C4-2B (cell line): ENCODE measurements around the gene RBFOX1.

Experiments
- H3K27ac ChIP-seq: fragments of 450-650 bp; 2 replicates; pipeline ENCODE4 v1.5.1; 2017
- ZFX ChIP-seq: fragments of 450-650 bp; IDR thresholded peaks from 2 replicates; pipeline ENCODE4 v1.6.1; 2017
- TF ChIP-seq, protein P1 (sequence below): fragments of 450-650 bp; conservative IDR thresholded peaks from 2 replicates; pipeline ENCODE4 v1.5.1; 2017; ENCODE audit warnings: mild to moderate bottlenecking

The RBFOX1 gene

DNA sequence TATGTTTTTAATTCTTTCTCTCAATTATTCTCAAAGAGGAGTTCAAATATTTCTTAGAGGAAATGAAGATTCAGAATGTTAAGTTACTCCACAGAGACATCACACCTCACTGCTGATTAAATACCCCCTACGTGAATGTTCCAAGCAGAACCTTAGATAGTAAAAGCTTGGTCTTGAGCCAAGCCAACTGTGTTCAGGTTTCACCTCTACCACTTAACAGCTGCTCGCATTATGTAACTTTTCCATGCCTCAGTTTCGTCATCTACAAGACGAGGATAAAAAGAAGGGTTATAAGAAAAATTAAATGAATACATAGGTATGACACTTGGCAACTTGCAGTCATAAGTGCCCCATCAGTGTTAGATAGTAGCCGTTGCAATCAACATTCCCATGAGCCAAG, 356.2 kb downstream of the RBFOX1 start:
- no peak overlapping the region for H3K27ac ChIP-seq
- TF ChIP-seq ZFX, result no peak
- TF ChIP-seq, protein P1, sequence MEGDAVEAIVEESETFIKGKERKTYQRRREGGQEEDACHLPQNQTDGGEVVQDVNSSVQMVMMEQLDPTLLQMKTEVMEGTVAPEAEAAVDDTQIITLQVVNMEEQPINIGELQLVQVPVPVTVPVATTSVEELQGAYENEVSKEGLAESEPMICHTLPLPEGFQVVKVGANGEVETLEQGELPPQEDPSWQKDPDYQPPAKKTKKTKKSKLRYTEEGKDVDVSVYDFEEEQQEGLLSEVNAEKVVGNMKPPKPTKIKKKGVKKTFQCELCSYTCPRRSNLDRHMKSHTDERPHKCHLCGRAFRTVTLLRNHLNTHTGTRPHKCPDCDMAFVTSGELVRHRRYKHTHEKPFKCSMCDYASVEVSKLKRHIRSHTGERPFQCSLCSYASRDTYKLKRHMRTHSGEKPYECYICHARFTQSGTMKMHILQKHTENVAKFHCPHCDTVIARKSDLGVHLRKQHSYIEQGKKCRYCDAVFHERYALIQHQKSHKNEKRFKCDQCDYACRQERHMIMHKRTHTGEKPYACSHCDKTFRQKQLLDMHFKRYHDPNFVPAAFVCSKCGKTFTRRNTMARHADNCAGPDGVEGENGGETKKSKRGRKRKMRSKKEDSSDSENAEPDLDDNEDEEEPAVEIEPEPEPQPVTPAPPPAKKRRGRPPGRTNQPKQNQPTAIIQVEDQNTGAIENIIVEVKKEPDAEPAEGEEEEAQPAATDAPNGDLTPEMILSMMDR, result no peak

DNA sequence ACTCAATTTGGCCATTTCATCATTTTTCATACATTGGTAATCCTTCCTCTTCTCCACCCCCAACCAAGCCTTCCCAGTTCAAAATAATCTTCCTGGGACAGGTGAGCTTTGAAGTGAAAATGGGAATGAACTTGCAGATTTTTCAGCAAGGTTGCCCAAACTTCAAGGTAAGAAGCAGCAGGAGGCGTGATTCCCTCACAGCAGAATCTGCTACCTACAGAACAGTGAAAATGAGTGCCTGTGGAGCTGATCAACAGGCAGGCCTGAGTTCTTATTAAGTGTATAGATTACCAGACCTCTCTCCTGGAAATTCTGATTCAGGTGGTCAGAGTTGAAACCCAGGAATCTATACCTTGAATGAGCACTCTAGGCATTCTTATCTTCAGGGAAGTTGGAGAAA, 356.6 kb downstream of the RBFOX1 start:
- no peak for TF ChIP-seq ZFX
- TF ChIP-seq, protein P1, result no peak

DNA sequence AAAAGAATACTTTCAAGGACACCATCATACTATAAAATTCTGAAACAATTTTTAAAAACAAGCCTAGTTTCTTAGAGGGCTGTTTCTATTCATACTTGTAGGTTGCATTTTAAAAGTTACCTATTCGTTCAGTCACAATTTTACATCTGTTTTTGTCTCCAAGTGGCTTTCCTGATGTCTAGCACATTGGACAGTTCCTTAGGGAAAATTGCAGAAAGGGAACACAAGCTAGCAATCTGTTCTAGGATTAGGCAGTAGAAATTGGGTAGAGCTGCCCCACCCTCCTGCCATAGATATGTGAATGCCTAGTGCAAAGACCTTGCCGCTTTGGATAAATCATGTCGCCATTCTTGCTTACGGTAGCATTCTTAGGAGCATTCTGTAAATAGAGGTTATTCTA, 358.9 kb downstream of the RBFOX1 start:
- H3K27ac ChIP-seq, result no peak overlapping the region
- TF ChIP-seq ZFX, result no peak

More for the DNA sequence above, 356.6 kb downstream of the RBFOX1 start:
- H3K27ac ChIP-seq, result no peak overlapping the region

DNA sequence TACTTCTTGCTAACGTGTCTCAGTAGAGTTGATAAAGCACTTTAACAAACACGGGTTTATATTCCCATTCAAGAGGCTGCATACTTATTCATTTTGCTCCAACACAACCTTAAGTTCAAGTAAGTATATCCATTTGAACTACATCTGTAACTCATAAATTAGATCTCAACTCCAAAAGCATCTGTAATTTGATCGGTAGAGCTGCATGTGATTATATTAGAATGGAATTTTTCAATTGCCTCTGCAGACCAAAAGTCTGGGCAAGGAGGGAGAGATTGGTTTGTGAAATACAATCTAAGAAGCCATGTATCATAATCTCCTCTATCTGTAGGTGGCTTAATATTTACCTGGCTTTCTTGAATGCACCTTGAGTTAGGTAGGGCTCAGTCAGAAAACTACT, 371.0 kb downstream of the RBFOX1 start:
- H3K27ac ChIP-seq, result no peak overlapping the region
- TF ChIP-seq ZFX, result no peak
- TF ChIP-seq, protein P1, result no peak

DNA sequence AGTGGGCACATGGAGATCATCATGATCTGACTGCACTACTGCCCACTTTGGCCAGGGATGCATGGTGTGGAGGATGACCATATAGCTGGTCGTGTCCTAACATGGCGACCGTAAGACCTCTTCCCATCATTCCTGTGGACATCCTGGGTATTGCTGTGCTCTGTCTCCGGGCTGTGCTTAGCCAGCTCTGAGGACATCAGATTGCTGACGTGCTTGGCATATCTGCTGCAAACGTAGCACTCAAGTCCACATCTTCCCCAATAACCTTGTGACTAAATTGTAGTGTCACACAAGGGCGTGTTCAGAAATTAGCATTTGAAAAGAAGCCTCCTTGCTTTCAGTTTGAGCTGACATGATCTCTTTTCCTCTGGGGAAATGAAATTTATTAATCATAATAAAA, 373.2 kb downstream of the RBFOX1 start:
- no peak overlapping the region for H3K27ac ChIP-seq
- TF ChIP-seq, protein P1, result no peak
- TF ChIP-seq ZFX, result no peak

DNA sequence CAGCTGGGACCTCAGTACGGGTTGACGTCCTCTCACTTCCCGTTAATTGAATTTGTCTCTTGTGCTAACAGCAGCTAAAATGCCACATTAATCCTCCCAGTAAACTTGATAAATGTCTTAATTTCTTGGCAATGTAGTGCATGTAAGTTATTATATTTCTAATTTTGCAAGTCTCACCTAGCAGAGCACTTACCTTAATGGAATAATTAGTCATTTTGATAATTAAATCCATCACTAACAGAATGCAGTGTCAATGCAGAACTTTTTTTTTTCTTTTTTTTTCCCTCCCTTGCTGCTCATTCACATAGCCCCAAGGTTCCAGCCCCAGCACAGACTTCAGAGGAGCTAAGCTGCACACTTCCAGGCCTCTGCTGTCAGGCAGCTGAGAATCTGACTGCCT, 376.5 kb downstream of the RBFOX1 start:
- no peak for TF ChIP-seq ZFX
- TF ChIP-seq, protein P1, result no peak
- H3K27ac ChIP-seq, result no peak overlapping the region

DNA sequence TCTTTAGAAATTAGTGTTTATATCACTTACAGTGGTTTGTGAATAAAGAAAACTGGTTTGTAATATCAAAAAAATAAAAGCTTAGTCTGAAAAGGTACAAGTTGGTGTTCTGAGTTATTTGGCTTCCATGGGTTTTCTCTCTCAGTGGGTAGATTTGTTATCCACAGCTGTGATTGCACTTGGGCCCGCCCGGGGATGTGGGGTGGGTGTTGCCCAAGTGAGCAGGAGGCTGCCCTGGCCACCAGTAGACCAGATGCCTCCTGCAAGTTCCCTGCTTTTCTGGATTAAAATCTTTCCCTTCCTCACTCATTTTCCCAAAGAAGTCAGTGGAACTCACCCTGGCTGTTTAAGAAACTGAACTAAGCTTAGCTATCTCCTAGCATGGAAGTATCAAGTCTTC, 380.6 kb downstream of the RBFOX1 start:
- no peak for TF ChIP-seq ZFX
- TF ChIP-seq, protein P1, result no peak
- no peak overlapping the region for H3K27ac ChIP-seq

DNA sequence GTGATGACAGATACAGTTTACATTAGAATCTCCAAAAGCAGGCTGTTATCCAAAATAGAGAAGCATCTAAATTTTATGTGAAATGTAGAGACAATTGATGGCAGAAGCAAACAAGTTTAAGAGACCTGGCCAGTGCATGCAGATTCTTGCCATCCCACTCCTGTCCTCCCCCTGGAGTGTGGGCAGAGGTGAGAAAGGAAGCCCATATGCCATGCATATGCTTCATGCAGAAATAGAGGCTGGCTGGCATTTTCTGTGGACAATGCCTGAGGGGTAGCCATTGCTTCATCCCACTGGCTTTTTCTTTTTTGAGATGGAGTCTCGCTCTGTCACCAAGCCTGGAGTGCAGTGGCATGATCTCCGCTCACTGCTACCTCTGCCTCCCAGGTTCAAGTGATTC, 382.1 kb downstream of the RBFOX1 start:
- TF ChIP-seq ZFX, result no peak
- TF ChIP-seq, protein P1, result no peak
- H3K27ac ChIP-seq, result no peak overlapping the region
